Stimulated activated CD8-positive, alpha-beta memory T cell treated with anti-CD3 and anti-CD28 coated beads, Interleukin-7, amount 100 ng/mL, for 24 hours (primary cell): ENCODE measurements around the gene INTS1.
A peak's percentile ranks its signal among the peaks of the same experiment; 100 is the strongest.

ENCODE experiments used
- DNase-seq: peaks from one replicate; pipeline ENCODE4 v3.0.0-alpha.2; 2020; ENCODE audit warnings: low read depth

INTS1 gene

DNA sequence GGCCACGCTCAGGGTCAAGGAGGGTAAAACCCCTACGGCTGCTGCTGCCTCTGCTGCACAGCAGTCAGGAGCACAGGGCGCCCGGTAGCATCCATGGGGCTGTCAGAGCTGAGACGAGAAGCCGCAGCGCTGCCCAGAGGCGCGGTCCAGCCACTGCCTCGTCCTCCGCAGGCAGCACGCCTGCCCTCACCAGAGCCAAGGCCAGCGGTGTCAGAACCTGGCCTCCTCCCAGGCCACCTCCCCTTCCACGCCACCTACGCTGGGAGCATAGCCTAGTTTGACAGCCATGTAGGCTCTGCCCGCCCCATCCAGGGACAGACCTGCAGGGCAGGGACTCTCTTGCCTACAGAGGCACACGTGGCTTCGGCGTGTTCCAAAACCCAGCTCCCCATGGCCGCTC, 16.2 kb downstream of the INTS1 start:
- no peak for DNase-seq

GRCh38 chr7:1487466-1487865, 16.7 kb downstream of the INTS1 start:
- no peak for DNase-seq

- no peak for DNase-seq
These were observed 17.6 kb downstream of the INTS1 start for GRCh38 chr7:1486571-1486970.

GRCh38 chr7:1485156-1485555, 19.0 kb downstream of the INTS1 start:
- DNase-seq: no peak

GRCh38 chr7:1484569-1484968, 19.6 kb downstream of the INTS1 start:
- DNase-seq: no peak

- DNase-seq: no peak
These were observed 20.4 kb downstream of the INTS1 start for GRCh38 chr7:1483536-1484505.

DNA sequence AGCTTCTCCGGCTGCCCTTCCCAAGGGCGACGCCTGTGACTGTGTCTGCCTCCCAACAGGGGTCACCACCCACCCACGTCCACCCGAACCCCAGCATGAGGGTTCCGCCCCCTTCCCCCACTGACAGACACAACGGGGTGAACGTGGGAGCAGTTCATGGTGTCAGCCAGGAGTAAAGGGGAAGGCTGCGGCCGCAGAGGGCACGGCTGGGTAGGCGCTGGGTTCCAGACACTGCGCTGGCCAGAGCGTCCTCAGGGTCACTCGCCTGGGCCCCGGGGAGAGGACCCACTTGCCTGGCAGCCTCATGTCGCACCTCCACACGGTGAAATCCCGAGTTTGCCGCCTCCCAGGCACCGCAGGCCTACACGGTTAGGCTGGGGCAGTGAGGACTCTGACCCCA, 21.1 kb downstream of the INTS1 start:
- DNase-seq: no peak

GRCh38 chr7:1481300-1481699, 22.9 kb downstream of the INTS1 start:
- DNase-seq: no peak

DNA sequence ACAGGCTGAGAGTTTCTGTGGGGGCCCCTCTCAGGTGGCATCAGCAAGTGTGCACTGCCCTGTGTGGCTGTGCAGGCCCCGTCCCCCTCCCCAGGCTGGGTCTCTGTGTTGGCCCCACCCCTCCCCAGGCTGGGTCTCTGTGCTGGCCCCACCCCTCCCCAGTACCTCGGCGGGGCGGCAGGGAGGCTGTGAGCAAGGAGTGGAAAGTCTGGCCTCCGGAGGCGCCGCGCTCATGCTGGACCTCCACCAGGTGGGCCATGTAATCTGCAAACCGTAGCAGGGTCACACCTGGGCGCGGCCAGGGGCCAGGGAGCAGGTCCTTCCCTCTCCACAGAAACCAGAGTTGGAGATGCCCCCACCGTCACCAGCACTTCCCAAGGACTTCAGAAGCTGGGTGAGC, 23.5 kb downstream of the INTS1 start:
- DNase-seq: no peak

GRCh38 chr7:1479287-1479686, 24.9 kb downstream of the INTS1 start:
- no peak for DNase-seq

- DNase-seq: no peak
These were observed 25.7 kb downstream of the INTS1 start for GRCh38 chr7:1478480-1478879.

DNA sequence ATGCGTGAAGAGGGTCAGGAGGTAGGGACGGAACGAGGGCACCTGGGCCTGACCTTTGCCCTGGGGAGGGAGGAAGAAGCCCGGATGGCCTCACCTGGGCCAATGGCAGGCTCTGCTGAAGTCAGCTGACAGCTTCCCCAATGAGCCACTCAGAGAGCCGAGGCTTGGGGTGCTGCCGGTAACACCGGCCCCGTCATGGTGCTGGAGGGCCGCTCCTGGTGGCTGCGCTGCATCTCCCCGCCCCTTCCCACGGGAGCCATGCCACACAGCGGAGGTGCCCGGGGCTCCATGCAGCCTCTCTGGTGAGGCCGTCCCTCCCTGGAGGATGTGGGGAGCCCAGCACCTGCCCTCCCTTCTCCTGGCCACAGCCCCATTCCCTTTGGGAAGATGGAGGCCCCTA, 27.3 kb downstream of the INTS1 start:
- no peak for DNase-seq

- DNase-seq: no peak
These were observed 28.2 kb downstream of the INTS1 start for GRCh38 chr7:1475991-1476390.

DNA sequence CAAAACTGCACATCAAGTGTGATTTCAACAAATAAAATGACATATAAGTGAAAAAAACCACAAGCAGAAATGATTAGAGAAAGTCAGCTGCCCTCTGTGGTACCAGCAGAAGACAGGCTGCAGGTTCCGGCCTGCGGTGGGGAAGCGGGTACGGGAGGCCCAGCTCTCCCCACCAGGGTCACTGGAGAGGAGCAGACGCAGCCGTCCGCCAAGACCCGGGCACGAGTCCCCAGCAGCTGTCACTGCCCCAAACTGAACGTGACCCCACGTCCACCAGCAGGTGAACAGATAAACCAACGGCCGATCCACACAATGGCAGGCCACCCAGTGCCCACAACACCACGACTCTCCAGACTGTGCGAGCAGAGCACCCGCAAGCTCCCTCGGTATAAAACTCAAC, 28.8 kb downstream of the INTS1 start:
- no peak for DNase-seq

DNA sequence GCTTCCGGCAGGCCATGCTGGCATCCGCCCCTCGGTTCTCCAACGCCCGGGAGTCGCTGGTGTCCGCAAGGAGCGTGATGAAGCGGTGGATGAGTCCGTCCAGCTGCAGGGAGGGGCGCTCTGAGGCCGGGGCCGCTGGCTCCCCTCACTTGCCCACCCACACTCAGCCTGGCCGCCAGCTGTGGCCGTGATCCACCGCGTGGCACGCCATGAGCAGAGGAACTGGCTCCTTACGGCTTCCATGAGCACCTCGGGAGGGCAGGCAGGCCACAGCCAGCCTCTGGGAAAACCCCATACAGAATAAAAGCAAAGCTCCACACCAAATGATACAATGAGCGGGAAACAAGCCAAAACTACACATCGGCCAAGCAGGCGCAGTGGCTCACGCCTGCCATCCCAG, 29.5 kb downstream of the INTS1 start:
- DNase-seq: no peak

- DNase-seq: peak; percentile 80
These were observed 30.2 kb downstream of the INTS1 start for GRCh38 chr7:1473864-1474512.

DNA sequence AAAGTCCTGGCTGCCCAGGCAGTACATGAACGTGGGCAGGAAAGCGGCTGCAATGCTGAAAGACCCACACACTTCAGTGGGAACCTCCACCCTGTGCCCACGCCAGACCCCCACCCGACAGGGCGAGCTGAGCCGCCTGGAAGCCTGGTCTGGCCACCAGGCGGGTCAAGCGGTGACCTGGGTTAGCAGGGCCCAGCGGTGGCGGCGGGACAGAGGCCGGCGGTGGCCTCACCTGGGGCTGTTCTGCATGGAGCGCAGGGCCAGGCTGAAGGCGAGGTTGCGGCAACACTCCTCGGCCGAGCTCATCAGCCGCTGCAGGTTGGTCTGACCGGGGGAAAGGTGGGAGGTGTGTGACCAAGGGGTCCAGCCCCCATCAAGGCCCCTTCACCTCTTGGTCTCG, 33.3 kb downstream of the INTS1 start:
- no peak for DNase-seq

- no peak for DNase-seq
These were observed 35.4 kb downstream of the INTS1 start for GRCh38 chr7:1468643-1469298.

DNA sequence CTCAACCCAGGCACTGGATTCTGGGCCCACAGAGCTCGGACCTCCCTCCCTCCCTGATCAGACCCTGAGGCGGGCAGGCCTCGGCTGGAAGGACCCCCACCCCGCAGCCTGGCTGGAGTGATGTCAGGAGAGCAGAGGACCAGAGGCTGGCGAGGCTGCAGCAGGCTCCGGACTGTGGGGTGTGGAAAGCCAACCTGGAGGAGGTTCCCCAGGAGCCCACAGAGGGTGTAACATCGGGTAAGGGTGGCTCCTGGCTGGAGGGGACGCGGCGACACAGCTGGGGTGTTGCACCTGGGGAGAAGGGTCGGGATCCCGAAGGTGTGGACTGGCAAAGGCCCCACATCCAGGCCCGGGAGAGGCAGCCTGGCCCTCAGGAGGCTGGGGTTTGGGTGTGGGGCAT, 36.0 kb downstream of the INTS1 start:
- no peak for DNase-seq

GRCh38 chr7:1466524-1467271, 37.5 kb downstream of the INTS1 start:
- no peak for DNase-seq

DNA sequence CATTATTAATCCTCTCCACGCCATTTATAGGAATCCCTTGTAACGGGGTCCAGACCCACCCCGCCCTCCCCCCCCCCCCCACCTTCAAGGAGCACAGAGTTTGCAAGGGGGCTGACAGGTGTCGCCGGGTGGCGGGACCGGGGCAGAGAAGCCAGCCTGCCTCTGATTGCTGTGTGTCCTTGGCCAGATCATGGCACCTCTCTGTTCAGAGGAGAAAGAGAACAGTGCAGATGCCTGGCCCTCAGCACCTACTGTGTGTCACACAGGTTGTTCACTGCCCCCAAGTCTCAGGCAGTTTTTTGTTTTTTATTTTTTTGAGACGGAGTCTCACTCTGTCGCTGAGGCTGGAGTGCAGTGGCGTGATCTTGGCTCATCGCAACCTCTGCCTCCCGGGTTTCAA, 39.5 kb downstream of the INTS1 start:
- no peak for DNase-seq

DNA sequence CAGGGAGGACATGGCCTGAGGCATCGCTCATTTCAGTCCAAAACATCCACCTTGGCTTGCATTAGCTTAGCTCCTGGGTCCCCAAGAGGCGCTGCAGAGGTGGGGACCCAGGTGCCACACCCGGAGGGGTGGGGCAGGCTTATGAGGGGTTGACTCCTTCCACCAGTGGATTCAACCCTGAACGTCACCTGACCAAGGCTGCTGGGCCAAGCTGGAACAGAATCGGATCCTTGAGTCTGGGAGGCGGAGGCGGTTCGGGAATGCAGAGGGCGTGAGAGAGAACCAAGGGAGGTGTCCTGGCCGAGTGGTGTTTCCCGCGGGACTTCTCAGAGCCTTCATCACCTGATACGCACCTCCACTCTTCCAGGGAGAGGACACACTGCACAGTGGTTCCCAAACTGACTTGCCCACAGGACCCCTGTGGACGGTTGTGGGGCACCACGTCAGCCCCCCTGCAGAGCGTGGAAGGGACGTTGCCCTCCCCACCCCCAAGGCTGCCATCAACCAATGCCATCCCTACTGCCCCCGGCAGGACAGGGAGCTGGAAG, 40.4 kb downstream of the INTS1 start:
- no peak for DNase-seq
